Ovary (tissue), 9 donors: ENCODE results near the gene THRB. TPM values are rescaled to one million over a fixed set of nuclear protein-coding genes. Genes with fewer than 3 reads are reported as not detected.

Experiments used
- DNase-seq, 5 donors: peaks; one replicate each; pipeline ENCODE4 v3.0.0-alpha.2; 2019 to 2020
- H3K27ac ChIP-seq, 2 donors: fragments of 200-600 bp; one replicate each; pipeline versions ENCODE4 v1.5.1 to v1.8.0; 2019 to 2022
- H3K27me3 ChIP-seq: fragments of 200-600 bp; one replicate; pipeline ENCODE4 v1.8.0; 2022
- H3K36me3 ChIP-seq: fragments of 200-600 bp; sonication (generic); one replicate; pipeline ENCODE4 v1.5.1; 2019
- H3K4me1 ChIP-seq: one replicate; pipeline ENCODE4 v1.8.1; 2013; ENCODE audit warnings: mild to moderate bottlenecking, moderate library complexity; ENCODE audit not compliant: insufficient read depth
- H3K4me3 ChIP-seq: fragments of 200-600 bp; sonication (generic); one replicate; pipeline ENCODE4 v1.5.1; 2017
- H3K9me3 ChIP-seq, 2 donors: fragments of 200-600 bp in 1 of 2; sonication (generic) in 1 of 2; one replicate each; pipeline versions ENCODE4 v1.5.1 to v1.8.1; 2013 to 2019; ENCODE audit warnings: mild to moderate bottlenecking in 1 of 2, moderate library complexity in 1 of 2
- EP300 ChIP-seq: sonication (generic); formaldehyde crosslinking; IDR thresholded peaks from one replicate; pipeline ENCODE4 v1.6.1; 2017; ENCODE audit warnings: antibody characterized with exemption
- POLR2A ChIP-seq: fragments of 450-650 bp; IDR thresholded peaks from one replicate; pipeline ENCODE4 v1.6.1; 2017; ENCODE audit warnings: antibody characterized with exemption, mild to moderate bottlenecking, moderate library complexity
- WGBS, 3 donors: extraction: QIAGEN DNeasy Blood & Tissue Kit in 1 of 3; methylation state at CpG; one replicate each; pipeline versions ENCODE4 v1.1.5 to v1.1.7; 2013 to 2017; 5-methylcytosine and 5-hydroxymethylcytosine counted together
- intact Hi-C, 4 donors: fragments of 100-400 bp; cut with DNase I; formaldehyde crosslinking; loops; one replicate each; pipeline versions ENCODE4 v1.11.0 to v1.15.1; 2022 to 2023
- polyA plus RNA-seq, 2 donors: library from polyadenylated mRNA; stranded (reverse); fragments of 200-250 nt in 1 of 2; fragments of 350-450 nt in 1 of 2; fragmentation: Illumina TruSeq in 1 of 2; extraction: RNeasy Lipid Tissue Mini Kit (QIAGEN cat#74804) in 1 of 2; gene quantifications; one replicate each; pipeline ENCODE4 v1.2.3, GENCODE V29; 2013 to 2014
- total RNA-seq, 7 donors: library from RNA; depleted of rRNA in 2 of 7; stranded (reverse); fragments of >200 nt in 2 of 7; fragmentation: NEBNext Ultra II Directional in 3 of 7; extraction: Animal tissue kit (Norgen Biotek cat#: 25700) in 3 of 7; gene quantifications; one replicate each; pipeline versions ENCODE4 v1.1.0 to v1.2.4, GENCODE V29; 2016 to 2023
- TF ChIP-seq, protein P1 (sequence below), 3 donors: fragments of 450-650 bp in 2 of 3; fragments of 200-600 bp in 1 of 3; IDR thresholded peaks; one replicate each; pipeline versions ENCODE4 v1.5.1 to v1.8.0; 2016 to 2022; ENCODE audit warnings: antibody characterized with exemption in 3 of 3, mild to moderate bottlenecking in 1 of 3
- donor health status: DM: no; HTN: no; CAD: no; lungs with moderate emphysema.
- donor health status: DM: no; HTN: no; CAD: no.
- donor health status: Bipolar disorder and iron deficiency.
- donor health status: DM: yes; HTN: yes; CAD: no.
- donor health status: DM: no; HTN: no; CAD: no.
- donor health status: DM: yes; HTN: yes; CAD: no.

The THRB gene
- total and polyA plus RNA-seq, 9 donors, result 0.91 to 6.5 (median 3.2) TPM

DNA sequence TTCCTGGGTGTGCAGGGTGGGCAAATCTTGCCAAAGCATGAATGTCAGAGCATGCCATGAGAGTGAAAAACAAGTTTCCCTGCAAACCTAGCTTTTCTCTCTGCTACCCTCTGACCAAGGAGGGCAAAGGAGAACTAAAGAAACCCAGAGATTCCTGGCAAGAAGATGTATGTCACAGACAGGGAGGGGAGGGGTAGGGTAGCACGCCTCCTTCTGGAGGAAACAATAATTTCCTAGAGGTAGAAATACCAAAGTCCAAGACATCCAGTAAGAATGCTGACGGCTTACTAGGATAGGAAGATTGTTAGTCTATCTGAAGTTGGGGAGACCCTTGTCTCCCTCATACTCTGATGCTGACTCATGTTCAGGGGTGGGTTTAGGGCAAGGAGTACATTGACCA lies 345.6 kb downstream of the THRB start:
- peaks cover 9% of the 10 kb centered on the region for H3K4me1 ChIP-seq

DNA sequence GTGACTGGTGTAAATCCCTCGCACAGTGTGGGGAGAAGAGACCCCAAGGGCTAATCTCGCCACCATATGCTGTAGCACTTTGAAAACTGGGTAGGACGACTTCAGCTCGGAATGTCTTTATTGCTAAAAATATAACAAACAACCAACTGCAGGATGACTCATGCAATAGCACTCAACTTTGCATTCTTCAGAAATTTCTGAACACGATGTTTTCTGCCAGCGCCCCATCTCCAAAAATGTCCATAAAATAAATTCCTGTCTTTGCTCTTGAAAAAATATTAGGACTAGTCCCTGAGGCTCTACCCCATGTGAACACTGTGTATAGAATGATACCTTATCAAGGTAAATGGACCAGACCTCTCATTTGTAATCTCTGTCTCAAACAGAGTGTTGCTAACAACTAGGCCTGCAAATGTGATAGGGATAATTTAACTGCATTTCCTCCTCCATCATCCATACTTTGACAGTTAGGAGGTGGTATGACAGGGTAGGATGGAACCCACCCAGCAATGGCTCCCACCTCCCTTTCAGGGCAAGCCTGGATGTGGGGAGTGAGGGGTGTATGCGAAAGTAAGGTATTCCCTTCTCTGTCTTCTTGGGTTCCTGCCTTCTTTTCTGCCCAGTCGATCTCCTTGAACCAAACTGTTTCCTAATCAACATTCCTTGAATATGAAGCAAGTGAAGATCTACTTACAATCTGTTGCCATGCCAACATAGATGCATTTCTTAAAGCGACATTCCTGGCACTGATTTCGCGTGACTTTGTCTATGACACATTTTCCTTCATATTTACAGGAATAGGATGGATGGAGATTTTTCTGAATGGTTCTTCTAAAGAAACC lies 348.4 kb downstream of the THRB start:
- no peaks in the 10 kb centered on the region for H3K9me3 ChIP-seq
- TF ChIP-seq EP300 (no peak), POLR2A (no peak)
- TF ChIP-seq, protein P1, sequence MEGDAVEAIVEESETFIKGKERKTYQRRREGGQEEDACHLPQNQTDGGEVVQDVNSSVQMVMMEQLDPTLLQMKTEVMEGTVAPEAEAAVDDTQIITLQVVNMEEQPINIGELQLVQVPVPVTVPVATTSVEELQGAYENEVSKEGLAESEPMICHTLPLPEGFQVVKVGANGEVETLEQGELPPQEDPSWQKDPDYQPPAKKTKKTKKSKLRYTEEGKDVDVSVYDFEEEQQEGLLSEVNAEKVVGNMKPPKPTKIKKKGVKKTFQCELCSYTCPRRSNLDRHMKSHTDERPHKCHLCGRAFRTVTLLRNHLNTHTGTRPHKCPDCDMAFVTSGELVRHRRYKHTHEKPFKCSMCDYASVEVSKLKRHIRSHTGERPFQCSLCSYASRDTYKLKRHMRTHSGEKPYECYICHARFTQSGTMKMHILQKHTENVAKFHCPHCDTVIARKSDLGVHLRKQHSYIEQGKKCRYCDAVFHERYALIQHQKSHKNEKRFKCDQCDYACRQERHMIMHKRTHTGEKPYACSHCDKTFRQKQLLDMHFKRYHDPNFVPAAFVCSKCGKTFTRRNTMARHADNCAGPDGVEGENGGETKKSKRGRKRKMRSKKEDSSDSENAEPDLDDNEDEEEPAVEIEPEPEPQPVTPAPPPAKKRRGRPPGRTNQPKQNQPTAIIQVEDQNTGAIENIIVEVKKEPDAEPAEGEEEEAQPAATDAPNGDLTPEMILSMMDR (IDR thresholded peaks at IDR 0.05), result no peak
- H3K27ac ChIP-seq, result no peak overlapping the region
- no peak for DNase-seq
- peaks cover 4% of the 10 kb centered on the region for H3K4me1 ChIP-seq
- intact Hi-C loops, result no loop called here
- H3K4me3 ChIP-seq, result no peak overlapping the region
- WGBS, 3 donors, result 42 to 47% (median 46%) methylated on average over 11 of the region's 11 CpGs
- H3K27me3 ChIP-seq, result no peaks in the 10 kb centered on the region
- H3K36me3 ChIP-seq, result no peaks in the 10 kb centered on the region

More for the DNA sequence above, 345.6 kb downstream of the THRB start:
- DNase-seq, result no peak
- Histone ChIP-seq H3K36me3 (no peaks in the 10 kb centered on the region), H3K27ac (no peak overlapping the region), H3K27me3 (no peaks in the 10 kb centered on the region), H3K9me3 (no peaks in the 10 kb centered on the region), H3K4me3 (no peak overlapping the region)
- intact Hi-C loops, result no loop called here
- WGBS, 3 donors, result 92% methylated on average over 2 of the region's 2 CpGs
- TF ChIP-seq, protein P1 (IDR thresholded peaks at IDR 0.05), result no peak
- no peak for TF ChIP-seq POLR2A
- TF ChIP-seq EP300, result no peak

DNA sequence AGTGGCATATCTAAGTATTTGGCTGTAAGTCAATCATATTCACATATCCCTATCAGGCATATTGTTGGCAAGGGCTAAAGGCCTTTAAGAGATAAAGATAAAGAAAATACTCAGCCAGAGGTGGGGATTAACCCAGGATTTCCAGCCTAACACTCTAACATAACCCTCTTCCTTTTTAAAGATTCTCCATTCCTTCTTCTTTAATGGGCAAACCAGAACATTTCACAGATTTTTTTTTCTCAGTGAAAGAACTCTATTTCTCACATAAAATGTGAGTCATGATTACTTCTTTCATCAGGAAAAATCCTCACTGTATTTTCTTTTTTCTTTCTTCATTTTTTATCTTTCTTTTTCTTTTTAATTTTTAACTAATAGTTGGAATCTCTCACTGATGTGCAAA lies 349.2 kb downstream of the THRB start:
- Histone ChIP-seq H3K27me3 (no peaks in the 10 kb centered on the region), H3K36me3 (no peaks in the 10 kb centered on the region), H3K4me3 (no peak overlapping the region), H3K27ac (no peak overlapping the region), H3K9me3 (no peaks in the 10 kb centered on the region), H3K4me1 (peaks cover 3% of the 10 kb centered on the region)
- DNase-seq, result no peak
- intact Hi-C loops, result no loop called here
- TF ChIP-seq POLR2A (no peak), EP300 (no peak)
- TF ChIP-seq, protein P1 (IDR thresholded peaks at IDR 0.05), result no peak

DNA sequence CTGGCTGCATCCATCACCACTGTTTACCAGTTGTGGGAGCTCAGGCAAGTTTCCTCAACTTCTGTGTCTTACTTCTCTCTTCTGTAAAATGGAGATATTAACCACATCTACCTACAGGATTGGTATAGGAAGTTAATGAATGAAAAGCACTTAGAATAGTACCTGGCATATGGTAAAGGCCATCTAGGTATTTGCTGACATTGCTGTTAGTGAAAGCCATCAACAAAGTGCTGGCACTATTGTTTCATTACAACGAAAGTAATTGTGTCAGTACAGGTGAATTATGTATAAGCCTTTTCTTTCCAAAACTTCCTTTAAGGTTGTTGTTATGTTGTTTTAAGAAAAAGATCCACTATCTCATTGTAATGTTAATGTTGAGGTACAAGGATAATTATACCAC lies 352.5 kb downstream of the THRB start:
- H3K27me3 ChIP-seq, result no peaks in the 10 kb centered on the region
- H3K4me1 ChIP-seq, result peaks cover 3% of the 10 kb centered on the region
- WGBS, 3 donors, result 88 to 98% (median 96%) methylated on average over 1 of the region's 1 CpG
- no peaks in the 10 kb centered on the region for H3K9me3 ChIP-seq
- intact Hi-C loops, result no loop called here
- no peak for TF ChIP-seq EP300
- no peak for TF ChIP-seq POLR2A
- TF ChIP-seq, protein P1 (IDR thresholded peaks at IDR 0.05), result no peak
- no peaks in the 10 kb centered on the region for H3K36me3 ChIP-seq
- DNase-seq, result no peak
- H3K4me3 ChIP-seq, result no peak overlapping the region
- no peak overlapping the region for H3K27ac ChIP-seq
